Measurements from ENCODE around the gene PBX3.

DNA sequence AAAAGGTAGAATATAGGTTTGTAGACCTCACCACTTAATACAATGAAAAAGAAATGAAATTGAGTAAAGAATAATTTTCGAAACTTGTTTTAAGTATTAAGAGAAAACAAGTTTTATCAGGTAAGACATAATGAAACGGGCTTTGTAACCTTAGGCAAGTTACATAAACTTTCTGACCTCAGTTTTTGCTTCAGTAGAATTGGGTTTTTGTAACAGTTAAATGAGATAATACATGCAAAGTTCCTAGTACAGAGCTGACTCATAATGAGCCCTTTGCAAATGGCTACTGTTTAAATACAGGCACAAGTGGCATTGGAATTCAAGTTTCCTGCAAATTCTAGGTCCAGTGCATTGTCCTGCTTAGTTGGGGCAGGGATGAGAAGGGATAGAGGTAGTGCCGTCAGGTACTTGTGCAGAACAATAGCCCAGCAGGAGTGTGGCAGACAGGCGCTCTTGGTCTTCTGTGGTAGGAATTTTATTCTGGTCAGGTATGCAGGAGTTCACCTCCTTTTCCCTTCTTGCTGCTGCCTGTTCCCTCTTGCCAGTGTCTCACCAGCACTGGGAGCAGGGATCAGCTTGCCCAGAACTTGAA lies 203.8 kb downstream of the PBX3 start:
- TF ChIP-seq, protein P1, sequence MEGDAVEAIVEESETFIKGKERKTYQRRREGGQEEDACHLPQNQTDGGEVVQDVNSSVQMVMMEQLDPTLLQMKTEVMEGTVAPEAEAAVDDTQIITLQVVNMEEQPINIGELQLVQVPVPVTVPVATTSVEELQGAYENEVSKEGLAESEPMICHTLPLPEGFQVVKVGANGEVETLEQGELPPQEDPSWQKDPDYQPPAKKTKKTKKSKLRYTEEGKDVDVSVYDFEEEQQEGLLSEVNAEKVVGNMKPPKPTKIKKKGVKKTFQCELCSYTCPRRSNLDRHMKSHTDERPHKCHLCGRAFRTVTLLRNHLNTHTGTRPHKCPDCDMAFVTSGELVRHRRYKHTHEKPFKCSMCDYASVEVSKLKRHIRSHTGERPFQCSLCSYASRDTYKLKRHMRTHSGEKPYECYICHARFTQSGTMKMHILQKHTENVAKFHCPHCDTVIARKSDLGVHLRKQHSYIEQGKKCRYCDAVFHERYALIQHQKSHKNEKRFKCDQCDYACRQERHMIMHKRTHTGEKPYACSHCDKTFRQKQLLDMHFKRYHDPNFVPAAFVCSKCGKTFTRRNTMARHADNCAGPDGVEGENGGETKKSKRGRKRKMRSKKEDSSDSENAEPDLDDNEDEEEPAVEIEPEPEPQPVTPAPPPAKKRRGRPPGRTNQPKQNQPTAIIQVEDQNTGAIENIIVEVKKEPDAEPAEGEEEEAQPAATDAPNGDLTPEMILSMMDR (IDR thresholded peaks at IDR 0.05): no peak
- TF ChIP-seq POLR2A (IDR thresholded peaks at IDR 0.05): no peak
